Vagina (tissue), 2 donors: ENCODE results near the gene TMEM106A. TPM values are rescaled to one million over a fixed set of nuclear protein-coding genes. Genes with fewer than 3 reads are reported as not detected.

Experiments used
- DNase-seq, 2 donors: peaks; one replicate each; pipeline ENCODE4 v3.0.0-alpha.2; 2017; ENCODE audit errors: extremely low spot score in 2 of 2
- H3K27ac ChIP-seq: fragments of 200-600 bp; sonication (generic); one replicate; pipeline ENCODE4 v1.5.1; 2019
- H3K27me3 ChIP-seq: fragments of 200-600 bp; sonication (generic); one replicate; pipeline ENCODE4 v1.5.1; 2019
- H3K36me3 ChIP-seq, 2 donors: fragments of 200-600 bp; sonication (generic); one replicate each; pipeline ENCODE4 v1.5.1; 2017 to 2019
- H3K4me1 ChIP-seq: fragments of 200-600 bp; sonication (generic); one replicate; pipeline ENCODE4 v1.5.1; 2019
- H3K4me3 ChIP-seq, 2 donors: fragments of 200-600 bp; sonication (generic); 1 replicate in 1 of 2; 2 replicates in 1 of 2; pipeline ENCODE4 v1.5.1; 2016 to 2019
- H3K9me3 ChIP-seq: fragments of 200-600 bp; sonication (generic); one replicate; pipeline ENCODE4 v1.5.1; 2019
- POLR2A ChIP-seq, 2 donors: fragments of 450-650 bp; IDR thresholded peaks; one replicate each; pipeline ENCODE4 v1.6.1; 2017; ENCODE audit warnings: antibody characterized with exemption in 2 of 2, mild to moderate bottlenecking in 2 of 2, moderate library complexity in 2 of 2
- POLR2AphosphoS5 ChIP-seq, 2 donors: sonication (generic); formaldehyde crosslinking; IDR thresholded peaks; one replicate each; pipeline ENCODE4 v1.9.0; 2017; ENCODE audit warnings: antibody characterized with exemption in 2 of 2, mild to moderate bottlenecking in 2 of 2, low read depth in 1 of 2; ENCODE audit not compliant: insufficient read depth in 1 of 2
- intact Hi-C: fragments of 100-400 bp; cut with DNase I; formaldehyde crosslinking; loops from one replicate; pipeline ENCODE4 v1.15.1; 2023
- total RNA-seq: library from RNA; depleted of rRNA; stranded (reverse); fragments of >200 nt; gene quantifications from one replicate; pipeline ENCODE4 v1.2.3, GENCODE V29; 2016
- TF ChIP-seq, protein P1 (sequence below), 3 experiments: fragments of 450-650 bp in 2 of 3; fragments of 200-600 bp in 1 of 3; sonication (generic) in 1 of 3; IDR thresholded peaks; one replicate each; pipeline ENCODE4 v1.5.1; 2017 to 2019; ENCODE audit warnings: antibody characterized with exemption in 3 of 3, mild to moderate bottlenecking in 2 of 3, moderate library complexity in 2 of 3

TMEM106A gene
- total RNA-seq, 1 donor from 2014 or later, result 6.6 TPM

DNA sequence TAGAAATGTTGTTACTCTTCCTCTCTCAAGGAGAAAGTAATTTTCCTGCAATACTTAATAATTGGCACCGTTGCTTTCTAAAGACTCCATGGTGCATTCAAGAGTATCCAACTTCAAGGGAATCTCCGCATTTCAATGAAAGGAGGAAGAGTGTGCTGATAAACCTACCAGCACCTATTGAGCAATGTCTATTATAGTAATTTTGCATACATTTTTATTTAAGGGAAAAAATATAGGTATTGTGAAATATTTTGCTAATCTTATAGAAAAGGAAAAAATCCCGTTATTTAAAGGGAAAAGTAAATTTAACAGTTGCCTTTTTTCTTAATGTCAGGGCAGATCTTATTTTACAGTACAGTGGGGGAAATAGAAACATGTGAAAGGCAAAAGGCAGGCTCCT lies 1.1 kb upstream of the TMEM106A start:
- H3K36me3 ChIP-seq, result peaks cover 0 to 27% of the 10 kb centered on the region in 2 donors
- TF ChIP-seq, protein P1, sequence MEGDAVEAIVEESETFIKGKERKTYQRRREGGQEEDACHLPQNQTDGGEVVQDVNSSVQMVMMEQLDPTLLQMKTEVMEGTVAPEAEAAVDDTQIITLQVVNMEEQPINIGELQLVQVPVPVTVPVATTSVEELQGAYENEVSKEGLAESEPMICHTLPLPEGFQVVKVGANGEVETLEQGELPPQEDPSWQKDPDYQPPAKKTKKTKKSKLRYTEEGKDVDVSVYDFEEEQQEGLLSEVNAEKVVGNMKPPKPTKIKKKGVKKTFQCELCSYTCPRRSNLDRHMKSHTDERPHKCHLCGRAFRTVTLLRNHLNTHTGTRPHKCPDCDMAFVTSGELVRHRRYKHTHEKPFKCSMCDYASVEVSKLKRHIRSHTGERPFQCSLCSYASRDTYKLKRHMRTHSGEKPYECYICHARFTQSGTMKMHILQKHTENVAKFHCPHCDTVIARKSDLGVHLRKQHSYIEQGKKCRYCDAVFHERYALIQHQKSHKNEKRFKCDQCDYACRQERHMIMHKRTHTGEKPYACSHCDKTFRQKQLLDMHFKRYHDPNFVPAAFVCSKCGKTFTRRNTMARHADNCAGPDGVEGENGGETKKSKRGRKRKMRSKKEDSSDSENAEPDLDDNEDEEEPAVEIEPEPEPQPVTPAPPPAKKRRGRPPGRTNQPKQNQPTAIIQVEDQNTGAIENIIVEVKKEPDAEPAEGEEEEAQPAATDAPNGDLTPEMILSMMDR (IDR thresholded peaks at IDR 0.05), result no peak
- TF ChIP-seq POLR2AphosphoS5 (IDR thresholded peaks at IDR 0.05; ENCODE audit: insufficient read depth in 1 of 2, low read depth in 1 of 2), result no peak
- no peak for TF ChIP-seq POLR2A (IDR thresholded peaks at IDR 0.05)
- H3K4me1 ChIP-seq, result peaks cover 23% of the 10 kb centered on the region
- DNase-seq, result no peak
- peak overlapping the region; percentile 87 for H3K27ac ChIP-seq
- intact Hi-C loops, result loop anchor here (10.0 kb wide), 1 partner anchor 124 kb away; no protein-coding TSS in a partner anchor
- no peaks in the 10 kb centered on the region for H3K9me3 ChIP-seq
- H3K27me3 ChIP-seq, result no peaks in the 10 kb centered on the region
- H3K4me3 ChIP-seq, result no peak overlapping the region

DNA sequence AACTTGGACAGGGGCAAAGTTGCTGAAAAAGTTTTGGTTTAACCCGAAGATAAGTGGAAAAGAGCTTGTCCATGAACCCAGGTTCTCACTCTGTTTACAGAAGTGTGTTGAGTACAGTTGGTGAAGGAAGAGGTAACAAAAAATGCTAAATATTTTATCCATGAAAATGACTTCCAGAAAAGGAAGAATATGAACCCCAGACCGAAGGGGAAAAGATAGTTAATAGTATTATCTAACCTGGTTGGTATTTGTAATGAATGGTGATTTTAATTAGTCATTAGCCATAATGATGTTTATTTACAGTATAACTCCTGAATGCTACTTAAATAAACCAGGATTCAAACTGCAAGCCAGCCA lies 574 bp upstream of the TMEM106A start:
- Histone ChIP-seq H3K4me1 (peaks cover 23% of the 10 kb centered on the region), H3K9me3 (no peaks in the 10 kb centered on the region), H3K4me3 (peak overlapping the region; percentile 60 to 78), H3K36me3 (peaks cover 0 to 31% of the 10 kb centered on the region in 2 donors), H3K27me3 (no peaks in the 10 kb centered on the region), H3K27ac (peak overlapping the region; percentile 87)
- TF ChIP-seq POLR2A (IDR thresholded peaks at IDR 0.05) (no peak), POLR2AphosphoS5 (IDR thresholded peaks at IDR 0.05; ENCODE audit: insufficient read depth in 1 of 2, low read depth in 1 of 2) (no peak)
- TF ChIP-seq, protein P1 (IDR thresholded peaks at IDR 0.05), result no peak
- intact Hi-C loops, result loop anchor here (10.0 kb wide), 1 partner anchor 124 kb away; no protein-coding TSS in a partner anchor
- no peak for DNase-seq

DNA sequence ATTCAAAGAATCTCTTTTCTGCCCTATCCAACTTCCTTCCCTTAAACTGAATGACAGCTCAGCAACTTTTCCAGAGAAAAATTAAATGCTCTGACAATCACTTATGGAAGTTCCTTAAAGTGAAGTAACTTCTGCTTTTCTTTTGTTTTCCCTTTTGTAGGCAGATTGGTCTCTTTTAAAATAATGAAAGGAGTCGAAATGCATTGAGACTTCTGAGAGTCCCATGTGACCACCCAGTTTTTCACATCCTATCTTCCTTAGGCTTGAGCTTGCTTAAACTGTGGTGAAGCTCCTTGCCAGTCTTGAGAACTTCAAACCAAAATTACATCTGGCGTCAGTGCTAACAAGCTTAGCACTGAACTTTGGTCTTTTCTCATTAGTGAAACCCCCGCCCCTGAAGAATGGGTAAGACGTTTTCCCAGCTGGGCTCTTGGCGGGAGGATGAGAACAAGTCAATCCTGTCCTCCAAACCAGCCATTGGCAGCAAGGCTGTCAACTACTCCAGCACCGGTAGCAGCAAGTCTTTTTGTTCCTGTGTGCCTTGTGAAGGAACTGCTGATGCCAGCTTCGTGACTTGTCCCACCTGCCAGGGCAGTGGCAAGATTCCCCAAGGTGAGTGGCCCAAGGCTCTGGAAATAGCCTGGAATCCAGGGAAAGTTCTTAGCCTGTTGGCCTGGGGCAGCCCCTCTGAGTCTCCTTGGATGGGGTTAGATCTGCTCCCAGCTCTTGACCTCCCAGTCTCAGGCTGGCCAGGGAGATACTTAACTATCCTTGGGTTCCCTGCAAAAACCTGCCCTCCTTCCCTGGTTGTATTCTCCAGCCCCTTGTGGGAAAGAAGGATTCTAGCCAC lies 1.2 kb downstream of the TMEM106A start:
- TF ChIP-seq POLR2A (IDR thresholded peaks at IDR 0.05) (no peak), POLR2AphosphoS5 (IDR thresholded peaks at IDR 0.05; ENCODE audit: insufficient read depth in 1 of 2, low read depth in 1 of 2) (no peak)
- TF ChIP-seq, protein P1 (IDR thresholded peaks at IDR 0.05), result no peak
- H3K4me1 ChIP-seq, result peaks cover 23% of the 10 kb centered on the region
- peak overlapping the region; percentile 60 to 78 for H3K4me3 ChIP-seq
- H3K9me3 ChIP-seq, result no peaks in the 10 kb centered on the region
- H3K27me3 ChIP-seq, result no peaks in the 10 kb centered on the region
- DNase-seq, result no peak
- intact Hi-C loops, result loop anchor here (10.0 kb wide), 1 partner anchor 122 kb away; no protein-coding TSS in a partner anchor
- peak overlapping the region; percentile 87 for H3K27ac ChIP-seq
- peaks cover 0 to 19% of the 10 kb centered on the region in 2 donors for H3K36me3 ChIP-seq

DNA sequence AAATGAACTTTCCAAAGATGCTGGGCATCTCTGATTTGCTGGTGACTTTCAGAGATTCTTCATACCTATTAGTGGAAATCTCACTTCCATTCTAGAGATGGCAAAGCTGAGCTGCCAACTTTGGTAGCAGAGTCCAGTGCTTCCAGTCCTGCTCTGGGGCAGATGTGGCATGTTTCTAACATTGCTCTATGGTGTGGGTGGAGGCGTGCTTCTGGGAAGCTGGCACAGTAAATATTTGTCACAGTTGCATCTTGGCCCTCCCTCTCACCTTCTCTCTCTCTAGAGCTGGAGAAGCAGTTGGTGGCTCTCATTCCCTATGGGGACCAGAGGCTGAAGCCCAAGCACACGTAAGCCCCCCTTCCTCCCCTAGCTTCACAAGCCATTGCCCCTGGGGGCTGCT lies 1.9 kb downstream of the TMEM106A start:
- H3K4me3 ChIP-seq, result no peak overlapping the region
- peaks cover 0 to 13% of the 10 kb centered on the region in 2 donors for H3K36me3 ChIP-seq
- no peak overlapping the region for H3K27ac ChIP-seq
- H3K27me3 ChIP-seq, result no peaks in the 10 kb centered on the region
- H3K4me1 ChIP-seq, result peaks cover 23% of the 10 kb centered on the region
- intact Hi-C loops, result loop anchor here (10.0 kb wide), 1 partner anchor 121 kb away; no protein-coding TSS in a partner anchor
- no peak for DNase-seq
- TF ChIP-seq POLR2A (IDR thresholded peaks at IDR 0.05), result no peak
- TF ChIP-seq POLR2AphosphoS5 (IDR thresholded peaks at IDR 0.05; ENCODE audit: insufficient read depth in 1 of 2, low read depth in 1 of 2), result no peak
- TF ChIP-seq, protein P1 (IDR thresholded peaks at IDR 0.05), result no peak
- no peaks in the 10 kb centered on the region for H3K9me3 ChIP-seq

DNA sequence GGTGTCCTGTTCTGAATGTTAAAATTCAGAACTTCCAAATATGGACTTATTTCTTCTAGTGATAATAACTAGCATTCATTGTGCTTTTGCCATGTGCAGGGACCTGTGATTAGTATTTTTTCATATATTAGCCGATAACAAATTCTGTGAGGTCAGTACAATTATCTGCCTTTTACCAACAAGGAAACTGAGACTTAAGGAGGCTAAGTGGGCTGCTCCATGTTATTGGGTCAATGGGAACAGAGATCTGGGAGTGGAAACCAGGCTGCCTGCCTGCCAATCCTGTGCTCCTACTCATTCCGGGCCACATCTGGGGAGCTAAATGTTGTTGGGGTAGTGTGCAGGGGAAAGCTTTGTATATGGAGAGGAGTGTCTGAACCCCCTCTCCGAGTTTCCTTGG lies 3.7 kb downstream of the TMEM106A start:
- TF ChIP-seq, protein P1 (IDR thresholded peaks at IDR 0.05), result no peak
- TF ChIP-seq POLR2A (IDR thresholded peaks at IDR 0.05) (no peak), POLR2AphosphoS5 (IDR thresholded peaks at IDR 0.05; ENCODE audit: insufficient read depth in 1 of 2, low read depth in 1 of 2) (no peak)
- no peak overlapping the region for H3K4me3 ChIP-seq
- DNase-seq, result no peak
- H3K9me3 ChIP-seq, result no peaks in the 10 kb centered on the region
- peaks cover 0 to 4% of the 10 kb centered on the region in 2 donors for H3K36me3 ChIP-seq
- H3K27me3 ChIP-seq, result no peaks in the 10 kb centered on the region
- H3K27ac ChIP-seq, result no peak overlapping the region
- intact Hi-C loops, result loop anchor here (10.0 kb wide), 1 partner anchor 119 kb away; no protein-coding TSS in a partner anchor
- peaks cover 23% of the 10 kb centered on the region for H3K4me1 ChIP-seq
